GM23248 (cell line): ENCODE data around the gene ZNF77.

Experiments
- EZH2 ChIP-seq: fragments of 200-600 bp; sonication (generic); IDR thresholded peaks from 2 replicates; pipeline ENCODE4 v1.6.1; 2018; ENCODE audit warnings: antibody characterized with exemption, mild to moderate bottlenecking; ENCODE audit not compliant: insufficient read depth, poor library complexity, severe bottlenecking
- EZH2phosphoT487 ChIP-seq: fragments of 200-600 bp; sonication (generic); IDR thresholded peaks from 2 replicates; pipeline ENCODE4 v1.6.1; 2018; ENCODE audit warnings: antibody characterized with exemption, moderate library complexity, mild to moderate bottlenecking, low read depth; ENCODE audit not compliant: insufficient read depth

GRCh38 chr19:2964874-2965273, 20.1 kb upstream of the ZNF77 start:
- TF ChIP-seq EZH2 (no peak), EZH2phosphoT487 (no peak)
